Glutamatergic neuron (in vitro differentiated cells): ENCODE data around the gene SDC3. TPM values are rescaled to one million over a fixed set of nuclear protein-coding genes. Genes with fewer than 3 reads are reported as not detected.
A peak's percentile ranks its signal among the peaks of the same experiment; 100 is the strongest.

Source experiments
- DNase-seq: peaks from one replicate; pipeline ENCODE4 v3.0.0; 2022
- H3K27ac Mint-ChIP-seq: one replicate; pipeline ENCODE4 v1.8.0; 2020; ENCODE audit warnings: mild to moderate bottlenecking, mixed read lengths, inconsistent platforms; ENCODE audit not compliant: unreplicated experiment
- H3K27me3 Mint-ChIP-seq: one replicate; pipeline ENCODE4 v1.8.0; 2020; ENCODE audit warnings: mild to moderate bottlenecking, moderate library complexity, mixed read lengths, inconsistent platforms; ENCODE audit not compliant: unreplicated experiment
- H3K36me3 Mint-ChIP-seq: one replicate; pipeline ENCODE4 v1.8.0; 2020; ENCODE audit warnings: mild to moderate bottlenecking, mixed read lengths, inconsistent platforms; ENCODE audit not compliant: unreplicated experiment
- H3K4me1 Mint-ChIP-seq: one replicate; pipeline ENCODE4 v1.8.0; 2020; ENCODE audit warnings: mild to moderate bottlenecking, low read depth, mixed read lengths, inconsistent platforms; ENCODE audit not compliant: unreplicated experiment
- H3K4me3 Mint-ChIP-seq: one replicate; pipeline ENCODE4 v1.8.0; 2020; ENCODE audit warnings: mild to moderate bottlenecking, mixed read lengths, inconsistent platforms; ENCODE audit not compliant: unreplicated experiment
- H3K9me3 Mint-ChIP-seq: one replicate; pipeline ENCODE4 v1.8.0; 2020; ENCODE audit warnings: mild to moderate bottlenecking, moderate library complexity, mixed read lengths, inconsistent platforms; ENCODE audit not compliant: unreplicated experiment
- CTCF ChIP-seq: fragments of 200-600 bp; sonication (generic); IDR thresholded peaks from one replicate; pipeline ENCODE4 v1.5.0; 2021; ENCODE audit not compliant: partially characterized antibody, unreplicated experiment
- total RNA-seq: library from RNA; stranded (reverse); fragmentation: NEBNext Ultra II Directional; extraction: Animal tissue kit (Norgen Biotek cat#: 25700); gene quantifications from one replicate; pipeline ENCODE4 v1.2.1, GENCODE V29; 2021; ENCODE audit not compliant: unreplicated experiment

Gene SDC3
- total RNA-seq, 1 donor from 2014 or later = 41.7 TPM

- no peak overlapping the region for H3K27ac Mint-ChIP-seq
- peaks cover 15% of the 10 kb centered on the region for H3K27me3 Mint-ChIP-seq
- no peaks in the 10 kb centered on the region for H3K36me3 Mint-ChIP-seq
- H3K4me1 Mint-ChIP-seq = peaks cover 24% of the 10 kb centered on the region
- no peak for DNase-seq
- no peak overlapping the region for H3K4me3 Mint-ChIP-seq
- peaks cover 11% of the 10 kb centered on the region for H3K9me3 Mint-ChIP-seq
- TF ChIP-seq CTCF = no peak
These were observed 3.7 kb upstream of the SDC3 start for GRCh38 chr1:30912224-30912623.

GRCh38 chr1:30911059-30911954 lies 2.7 kb upstream of the SDC3 start:
- H3K4me3 Mint-ChIP-seq = no peak overlapping the region
- peak; percentile 92 for DNase-seq
- H3K4me1 Mint-ChIP-seq = peaks cover 24% of the 10 kb centered on the region
- H3K36me3 Mint-ChIP-seq = no peaks in the 10 kb centered on the region
- peaks cover 11% of the 10 kb centered on the region for H3K9me3 Mint-ChIP-seq
- peak; percentile 52 for TF ChIP-seq CTCF
- peak overlapping the region; percentile 12 for H3K27ac Mint-ChIP-seq
- peaks cover 16% of the 10 kb centered on the region for H3K27me3 Mint-ChIP-seq

- TF ChIP-seq CTCF = no peak
- peak overlapping the region; percentile 92 for H3K4me3 Mint-ChIP-seq
- peaks cover 16% of the 10 kb centered on the region for H3K27me3 Mint-ChIP-seq
- no peak for DNase-seq
- H3K36me3 Mint-ChIP-seq = no peaks in the 10 kb centered on the region
- peaks cover 28% of the 10 kb centered on the region for H3K4me1 Mint-ChIP-seq
- H3K27ac Mint-ChIP-seq = no peak overlapping the region
- peaks cover 14% of the 10 kb centered on the region for H3K9me3 Mint-ChIP-seq
These were observed 959 bp upstream of the SDC3 start for GRCh38 chr1:30909365-30910068.

- Mint-ChIP-seq H3K27ac (no peak overlapping the region), H3K36me3 (no peaks in the 10 kb centered on the region), H3K27me3 (peaks cover 13% of the 10 kb centered on the region), H3K4me1 (peaks cover 33% of the 10 kb centered on the region), H3K9me3 (peaks cover 14% of the 10 kb centered on the region), H3K4me3 (no peak overlapping the region)
- no peak for DNase-seq
- no peak for TF ChIP-seq CTCF
These were observed 252 bp downstream of the SDC3 start for GRCh38 chr1:30908316-30908695.
